Measurements from ENCODE around the gene ENTPD8. TPM values are rescaled to one million over a fixed set of nuclear protein-coding genes. Genes with fewer than 3 reads are reported as not detected.

Gene ENTPD8
- total RNA-seq, 1 experiment from 2014 or later: 0.77 TPM

- H3K23me2 ChIP-seq (ENCODE audit: insufficient read length, low read depth, low read length, poor library complexity, severe bottlenecking): peaks cover 7% of the 10 kb centered on the region
- H3K79me2 ChIP-seq (ENCODE audit: insufficient read depth, low read length): no peaks in the 10 kb centered on the region
- no peak overlapping the region for H4K8ac ChIP-seq (replicated peaks; ENCODE audit: insufficient read length, low read depth, low read length)
- no peak overlapping the region for H3T11ph ChIP-seq (ENCODE audit: low read length)
- H3K4ac ChIP-seq (ENCODE audit: low read depth, low read length): no peak overlapping the region
- no peak overlapping the region for H2AFZ ChIP-seq (ENCODE audit: low read length)
- H4K5ac ChIP-seq (ENCODE audit: insufficient read length, low read depth, low read length): no peak overlapping the region
- H3K27me3 Mint-ChIP-seq (ENCODE audit: low read depth): peaks cover 34% of the 10 kb centered on the region
- no peak overlapping the region for H3K27ac Mint-ChIP-seq
- TF ChIP-seq, protein P1, sequence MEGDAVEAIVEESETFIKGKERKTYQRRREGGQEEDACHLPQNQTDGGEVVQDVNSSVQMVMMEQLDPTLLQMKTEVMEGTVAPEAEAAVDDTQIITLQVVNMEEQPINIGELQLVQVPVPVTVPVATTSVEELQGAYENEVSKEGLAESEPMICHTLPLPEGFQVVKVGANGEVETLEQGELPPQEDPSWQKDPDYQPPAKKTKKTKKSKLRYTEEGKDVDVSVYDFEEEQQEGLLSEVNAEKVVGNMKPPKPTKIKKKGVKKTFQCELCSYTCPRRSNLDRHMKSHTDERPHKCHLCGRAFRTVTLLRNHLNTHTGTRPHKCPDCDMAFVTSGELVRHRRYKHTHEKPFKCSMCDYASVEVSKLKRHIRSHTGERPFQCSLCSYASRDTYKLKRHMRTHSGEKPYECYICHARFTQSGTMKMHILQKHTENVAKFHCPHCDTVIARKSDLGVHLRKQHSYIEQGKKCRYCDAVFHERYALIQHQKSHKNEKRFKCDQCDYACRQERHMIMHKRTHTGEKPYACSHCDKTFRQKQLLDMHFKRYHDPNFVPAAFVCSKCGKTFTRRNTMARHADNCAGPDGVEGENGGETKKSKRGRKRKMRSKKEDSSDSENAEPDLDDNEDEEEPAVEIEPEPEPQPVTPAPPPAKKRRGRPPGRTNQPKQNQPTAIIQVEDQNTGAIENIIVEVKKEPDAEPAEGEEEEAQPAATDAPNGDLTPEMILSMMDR (conservative IDR thresholded peaks at IDR 0.05): no peak
- no peak overlapping the region for H3K4me3 Mint-ChIP-seq
- no peak overlapping the region for H4K91ac ChIP-seq (ENCODE audit: insufficient read length, low read depth, low read length)
- no peaks in the 10 kb centered on the region for H3K9me3 Mint-ChIP-seq
- H3K27me3 ChIP-seq (ENCODE audit: insufficient read depth, low read length): no peaks in the 10 kb centered on the region; the same call in 1 of the 2 replicates
- H3K14ac ChIP-seq (ENCODE audit: insufficient read depth, low read length): no peak overlapping the region
- H2BK5ac ChIP-seq (ENCODE audit: insufficient read length, low read length): no peak overlapping the region
- no peak overlapping the region for H3K9ac ChIP-seq (ENCODE audit: extremely low read depth, insufficient read length, low read length)
- H3K18ac ChIP-seq (ENCODE audit: insufficient read length, low read depth, low read length): no peak overlapping the region
- H2AK5ac ChIP-seq (ENCODE audit: insufficient read length, low read length): no peak overlapping the region
- H3K36me3 Mint-ChIP-seq (ENCODE audit: insufficient read depth in 1 of 3, low read depth in 3 of 3): no peaks in the 10 kb centered on the region
- H3K56ac ChIP-seq (ENCODE audit: insufficient read length, low read depth, low read length): no peak overlapping the region
- H3K4me2 ChIP-seq (ENCODE audit: insufficient read depth, insufficient read length, low read length): no peak overlapping the region
- H3K9me3 ChIP-seq (ENCODE audit: control insufficient read depth, low read depth, low read length): no peaks in the 10 kb centered on the region
- no peak overlapping the region for H3K23ac ChIP-seq (ENCODE audit: insufficient read length, low read depth, low read length)
- H3K27ac ChIP-seq (ENCODE audit: insufficient read length, low read depth, low read length): no peak overlapping the region
- no peak overlapping the region for H2BK12ac ChIP-seq (ENCODE audit: insufficient read length, low read depth, low read length)
- DNase-seq: no peak
- no peaks in the 10 kb centered on the region for H4K20me1 ChIP-seq (ENCODE audit: control insufficient read depth, insufficient read depth, insufficient read length)
- no peak overlapping the region for H2BK20ac ChIP-seq (ENCODE audit: low read depth, low read length, poor library complexity, severe bottlenecking)
- no peaks in the 10 kb centered on the region for H3K79me1 ChIP-seq (ENCODE audit: insufficient read depth, low read depth, low read length, poor library complexity, severe bottlenecking)
- no CpG with 5 or more reads among the region's 30 CpGs for WGBS (ENCODE audit: extremely low coverage, insufficient read length, low lambda C conversion rate)
- H3K4me1 ChIP-seq (ENCODE audit: insufficient read depth, low read length): no peaks in the 10 kb centered on the region
- H3K4me1 Mint-ChIP-seq: peaks cover 0 to 2% of the 10 kb centered on the region in 2 experiments; a peak in 1 of 4 replicates
- H2BK15ac ChIP-seq (ENCODE audit: low read depth, low read length): no peak overlapping the region
- H2BK120ac ChIP-seq (ENCODE audit: low read depth, low read length, poor library complexity, severe bottlenecking): no peak overlapping the region
These were observed 22.1 kb upstream of the ENTPD8 start for GRCh38 chr9:137462986-137463930.

Data from H9 (cell line).